Activated CD8-positive, alpha-beta memory T cell treated with anti-CD3 and anti-CD28 coated beads for 4 hours (primary cell): Measurements from ENCODE around the gene VOPP1.

ENCODE experiments used
- DNase-seq, 2 donors: peaks; one replicate each; pipeline ENCODE4 v3.0.0-alpha.2; 2020; ENCODE audit warnings: low read depth in 2 of 2

Gene VOPP1

GRCh38 chr7:55432939-55433784 lies 139.1 kb downstream of the VOPP1 start:
- DNase-seq, result no peak

- DNase-seq, result no peak
Measured at GRCh38 chr7:55432506-55432905, 139.8 kb downstream of the VOPP1 start.

GRCh38 chr7:55431898-55432297 lies 140.4 kb downstream of the VOPP1 start:
- no peak for DNase-seq

GRCh38 chr7:55429835-55430499 lies 142.3 kb downstream of the VOPP1 start:
- DNase-seq, result no peak

GRCh38 chr7:55427800-55428199 lies 144.5 kb downstream of the VOPP1 start:
- no peak for DNase-seq

- DNase-seq, result no peak
Measured at GRCh38 chr7:55427342-55427741, 145.0 kb downstream of the VOPP1 start.

- DNase-seq, result no peak
Measured at GRCh38 chr7:55426676-55427075, 145.6 kb downstream of the VOPP1 start.

- DNase-seq, result no peak
Measured at GRCh38 chr7:55425141-55425752, 147.1 kb downstream of the VOPP1 start.

GRCh38 chr7:55423891-55424290 lies 148.4 kb downstream of the VOPP1 start:
- DNase-seq, result no peak

GRCh38 chr7:55423277-55423711 lies 149.0 kb downstream of the VOPP1 start:
- no peak for DNase-seq
